RKO (cell line): ENCODE results near the gene STXBP5.
"Not testable (repeated sequence)": the region's sequence is repeated elsewhere in the genome, so short reads cannot be mapped to it uniquely, and the experiment has no call there.

Experiments used
- DNase-seq: peaks from one replicate; pipeline ENCODE4 v3.0.0-alpha.2; 2016; ENCODE audit warnings: low spot score

The STXBP5 gene

DNA sequence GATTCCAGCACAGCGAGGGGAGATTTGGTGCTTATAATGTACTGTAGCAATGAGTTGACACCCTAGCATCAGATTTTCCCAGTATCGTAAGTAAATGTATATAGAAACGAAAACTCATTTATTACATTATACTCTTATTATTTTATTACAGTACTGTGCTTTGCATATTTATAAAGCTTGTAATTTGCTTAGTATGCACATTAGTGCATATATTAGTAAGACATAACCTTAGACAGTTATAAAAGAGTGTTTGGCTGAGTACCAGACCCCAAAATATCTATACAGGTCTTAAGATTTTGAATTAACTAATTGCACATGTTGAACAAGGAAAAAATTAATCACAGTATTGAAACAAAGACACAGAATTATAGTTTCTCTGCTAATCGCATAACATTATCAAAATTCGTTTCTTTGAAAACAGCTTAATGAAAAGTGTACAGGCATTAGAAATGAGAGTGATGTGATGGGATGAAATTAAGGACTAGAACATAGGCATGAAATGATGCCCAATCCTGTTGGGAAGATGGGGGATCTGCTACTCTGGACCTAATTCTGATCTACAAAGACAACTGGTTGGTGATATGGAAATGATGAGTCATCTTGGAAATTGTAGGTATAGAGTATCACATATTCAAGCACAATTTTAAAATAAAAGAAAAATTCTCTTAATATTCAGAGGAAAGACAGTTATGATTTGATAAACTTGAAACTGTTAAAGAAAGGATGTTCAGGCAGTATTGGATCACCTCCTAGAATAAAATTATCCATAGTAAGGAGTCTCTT, 42.8 kb downstream of the STXBP5 start:
- DNase-seq = no peak

DNA sequence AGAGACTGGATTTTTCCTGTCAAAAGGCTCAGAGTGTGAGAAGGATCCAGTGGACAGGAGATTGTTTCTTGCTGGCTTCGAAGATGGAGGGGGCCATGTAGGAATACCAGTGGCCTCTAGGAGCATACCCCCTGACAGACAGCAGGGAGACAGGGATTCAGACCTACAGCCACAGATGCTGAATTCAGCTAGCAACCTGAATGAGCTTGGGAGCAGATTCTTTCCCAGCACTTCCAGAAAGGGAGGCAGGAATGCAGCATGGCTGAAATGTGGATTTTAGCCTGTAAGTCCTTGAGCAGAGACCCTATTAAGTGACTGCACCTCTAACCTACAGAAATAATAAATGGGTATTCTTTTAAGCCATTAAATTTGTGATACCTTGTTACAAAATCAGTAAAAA, 44.6 kb downstream of the STXBP5 start:
- no peak for DNase-seq

DNA sequence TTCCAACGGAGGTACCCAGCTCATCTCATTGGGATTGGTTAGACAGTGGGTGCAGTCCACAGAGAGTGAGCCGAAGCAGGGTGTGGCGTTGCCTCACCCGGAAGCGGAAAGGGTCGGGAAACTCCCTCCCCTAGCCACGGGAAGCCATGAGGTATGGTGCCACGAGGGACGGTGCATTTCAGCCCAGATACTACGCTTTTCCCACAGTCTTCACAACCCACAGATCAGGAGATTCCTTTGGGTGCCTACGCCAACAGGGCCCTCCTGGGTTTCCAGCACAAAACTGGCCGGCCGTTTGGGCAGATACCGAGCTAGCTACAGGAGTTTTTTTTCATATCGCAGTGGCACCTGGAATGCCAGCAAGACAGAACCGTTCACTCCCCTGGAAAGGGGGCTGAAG, 46.9 kb downstream of the STXBP5 start:
- no peak for DNase-seq

- not testable (repeated sequence) for DNase-seq
Measured at GRCh38 chr6:147254929-147255473, 50.8 kb downstream of the STXBP5 start.

- DNase-seq = no peak
Measured at GRCh38 chr6:147255948-147256674, 51.9 kb downstream of the STXBP5 start.

GRCh38 chr6:147257760-147258159, 53.5 kb downstream of the STXBP5 start:
- no peak for DNase-seq

- no peak for DNase-seq
Measured at GRCh38 chr6:147260091-147260490, 55.9 kb downstream of the STXBP5 start.

DNA sequence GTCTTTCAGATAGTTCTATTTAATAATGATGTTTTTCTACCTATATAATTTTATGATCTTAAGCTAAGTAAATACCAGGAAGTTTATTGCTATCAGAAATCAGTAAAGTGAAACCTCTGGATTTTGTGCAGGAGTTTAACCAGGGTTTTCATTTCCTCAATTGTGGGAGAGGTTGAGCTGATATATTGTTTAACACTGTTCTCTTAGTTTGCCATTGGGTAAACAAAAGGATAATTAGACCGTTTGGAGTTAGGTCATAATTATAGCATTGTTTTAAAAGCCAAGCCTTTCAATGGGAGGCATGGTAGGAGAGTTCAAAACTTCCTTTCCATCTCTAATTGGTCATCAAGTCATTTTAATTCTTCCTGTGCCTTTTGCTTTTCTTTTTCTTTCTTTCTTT, 58.7 kb downstream of the STXBP5 start:
- no peak for DNase-seq

- DNase-seq = no peak
Measured at GRCh38 chr6:147266821-147267220, 62.6 kb downstream of the STXBP5 start.

- no peak for DNase-seq
Measured at GRCh38 chr6:147267658-147268057, 63.4 kb downstream of the STXBP5 start.

DNA sequence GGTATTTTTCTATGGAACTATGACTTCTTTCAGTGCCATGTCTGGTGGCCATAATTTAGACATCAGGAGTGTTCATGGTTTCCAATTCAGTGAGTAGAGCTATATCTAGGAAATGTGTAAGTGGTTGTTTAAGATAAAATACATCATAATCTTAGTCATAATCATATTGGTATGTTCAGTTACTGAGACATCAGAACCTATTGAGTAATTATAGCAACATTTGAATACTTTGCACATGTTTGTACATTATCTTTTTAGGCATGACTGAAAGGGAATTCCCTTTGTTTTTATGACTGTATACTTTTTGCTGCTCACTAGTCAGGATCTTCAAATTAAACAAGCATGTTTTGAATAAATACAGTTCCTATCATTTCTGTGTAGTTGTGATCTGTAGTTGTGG, 64.0 kb downstream of the STXBP5 start:
- peak; percentile 3 for DNase-seq

GRCh38 chr6:147274012-147274411, 69.8 kb downstream of the STXBP5 start:
- DNase-seq = no peak

DNA sequence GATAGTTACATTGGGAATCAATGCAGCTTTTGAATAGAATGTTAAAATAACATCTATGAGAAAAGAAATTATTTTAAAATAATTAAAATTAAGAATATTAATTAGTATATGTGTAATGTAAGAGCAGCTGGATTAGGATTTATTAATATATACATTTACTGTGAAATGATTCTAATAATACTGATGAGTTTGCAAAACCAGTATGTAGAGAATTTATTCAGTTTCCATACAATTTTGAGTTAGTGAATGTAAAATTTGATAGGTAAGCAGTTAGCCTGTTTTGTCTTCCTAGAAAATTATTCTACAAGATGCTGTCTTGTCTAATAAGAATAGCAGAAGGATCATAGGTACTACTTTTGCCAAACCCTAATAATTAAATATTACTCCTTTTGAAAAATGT, 70.6 kb downstream of the STXBP5 start:
- DNase-seq = no peak

DNA sequence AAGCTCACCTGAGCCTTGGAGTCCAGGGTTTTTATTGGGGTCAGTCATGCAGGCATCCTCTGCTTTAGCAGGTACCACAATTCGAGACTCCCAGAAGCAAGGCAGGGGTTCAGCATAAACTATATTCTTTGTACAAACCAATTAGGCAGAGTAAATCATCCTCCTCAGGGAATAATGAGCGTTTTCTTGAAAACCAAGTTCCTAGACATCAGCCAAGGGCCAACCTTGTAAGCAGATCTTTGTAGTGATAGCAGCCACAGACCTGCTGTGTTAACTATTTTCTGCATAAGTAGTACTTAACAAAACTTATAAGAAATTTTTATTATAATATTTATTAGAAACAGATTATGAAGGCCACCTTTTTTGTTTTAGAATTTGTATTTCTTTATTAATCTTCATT, 74.7 kb downstream of the STXBP5 start:
- no peak for DNase-seq

DNA sequence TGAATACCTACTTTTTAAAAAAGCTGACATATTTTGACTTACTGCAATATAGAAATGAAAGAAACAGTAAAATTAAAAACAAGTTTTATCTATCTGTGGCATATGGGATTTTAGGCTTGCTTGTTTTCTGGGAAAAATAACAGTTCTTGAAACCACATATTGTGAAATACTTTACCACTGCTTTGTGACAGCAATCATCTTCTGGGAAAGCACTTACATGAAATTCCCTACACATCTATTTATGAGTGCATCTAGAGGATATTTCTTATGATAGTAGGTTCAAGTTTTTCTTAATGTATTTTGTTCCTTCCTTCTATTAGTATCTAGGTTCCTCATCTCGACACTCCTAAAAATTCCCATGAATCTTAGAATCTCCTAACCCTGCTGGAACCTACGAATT, 75.2 kb downstream of the STXBP5 start:
- DNase-seq = no peak

- no peak for DNase-seq
Measured at GRCh38 chr6:147281895-147282565, 77.8 kb downstream of the STXBP5 start.

DNA sequence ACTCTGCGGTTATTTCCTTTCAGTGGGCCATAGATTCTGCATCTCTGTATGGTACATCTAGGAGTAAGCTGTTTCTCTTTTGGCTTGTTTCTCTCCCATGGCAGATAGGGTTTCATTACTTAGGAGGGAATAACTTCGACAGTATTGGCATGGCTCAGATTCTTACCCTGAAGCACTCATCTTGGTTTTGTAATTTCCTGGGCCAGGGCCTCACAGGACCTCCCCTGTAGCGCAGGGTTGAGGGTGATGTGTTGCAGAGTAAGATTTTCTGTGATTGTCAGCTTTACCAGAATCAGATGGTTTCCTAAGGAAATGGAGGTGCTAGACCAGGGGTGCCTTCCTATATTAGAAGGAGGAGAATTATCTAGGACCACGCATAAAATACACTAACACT, 78.3 kb downstream of the STXBP5 start:
- no peak for DNase-seq

- peak; percentile 3 for DNase-seq
Measured at GRCh38 chr6:147283460-147283859, 79.2 kb downstream of the STXBP5 start.

DNA sequence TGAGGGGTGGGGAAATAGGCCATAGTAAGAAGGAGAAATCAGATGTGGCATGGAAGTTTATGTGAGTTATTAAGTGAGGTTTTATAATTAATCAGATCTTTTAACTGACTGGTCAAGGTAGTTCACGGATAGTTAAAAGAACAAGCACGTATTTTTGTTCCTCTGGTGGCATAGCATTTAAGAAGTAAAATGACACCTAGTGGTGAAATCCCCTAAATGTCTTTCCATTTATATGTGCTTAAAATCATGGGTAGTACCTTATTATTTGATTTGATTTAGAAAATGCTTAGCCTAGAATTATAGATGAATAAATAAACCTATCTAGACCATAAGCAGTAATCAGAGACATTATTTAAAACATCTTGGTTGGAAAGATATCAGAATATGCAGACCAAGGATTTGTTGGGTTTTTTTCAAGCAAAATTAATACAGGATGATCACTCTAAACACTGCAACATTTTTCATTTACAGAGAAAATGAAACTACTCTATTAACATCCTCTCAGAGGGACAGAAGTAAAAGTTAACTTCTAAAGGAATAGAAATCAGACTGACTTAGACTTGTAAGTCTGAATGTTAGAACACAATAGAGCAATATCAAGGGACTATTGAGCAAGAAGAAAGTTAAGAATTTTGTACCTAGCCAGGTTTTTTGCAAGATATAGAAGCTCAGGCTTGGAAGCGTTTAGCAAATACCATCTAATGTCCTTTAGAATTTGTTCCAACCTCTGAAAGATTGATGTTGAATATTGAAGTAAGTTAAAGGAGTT, 81.1 kb downstream of the STXBP5 start:
- peak; percentile 33 for DNase-seq

GRCh38 chr6:147287869-147288271, 83.7 kb downstream of the STXBP5 start:
- peak; percentile 40 for DNase-seq

DNA sequence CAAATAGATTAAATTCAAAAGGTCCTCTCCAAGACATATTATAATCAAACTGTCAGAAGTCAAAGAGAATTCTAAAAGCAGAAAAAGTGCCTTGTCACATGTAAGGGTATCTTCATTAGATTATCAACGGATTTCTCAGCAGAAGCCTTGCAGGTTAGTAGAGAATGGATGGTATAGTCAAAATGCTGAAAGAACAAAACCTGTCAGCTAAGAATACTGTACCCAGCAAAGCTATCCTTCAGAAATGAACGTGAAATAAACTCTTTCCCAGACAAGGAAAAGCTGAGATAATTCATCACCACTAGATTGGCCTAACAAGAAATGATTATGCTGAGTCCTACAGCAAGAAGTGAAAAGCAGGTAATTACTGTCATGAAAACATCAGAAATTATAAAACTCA, 92.9 kb downstream of the STXBP5 start:
- no peak for DNase-seq
